Activated CD8-positive, alpha-beta memory T cell treated with anti-CD3 and anti-CD28 coated beads, Interleukin-2, amount 50 U/mL, for 1 hour (primary cell): ENCODE results near the gene NCOR2.

Source experiments
- DNase-seq: peaks from one replicate; pipeline ENCODE4 v3.0.0-alpha.2; 2020; ENCODE audit errors: extremely low read depth

NCOR2 gene

DNA sequence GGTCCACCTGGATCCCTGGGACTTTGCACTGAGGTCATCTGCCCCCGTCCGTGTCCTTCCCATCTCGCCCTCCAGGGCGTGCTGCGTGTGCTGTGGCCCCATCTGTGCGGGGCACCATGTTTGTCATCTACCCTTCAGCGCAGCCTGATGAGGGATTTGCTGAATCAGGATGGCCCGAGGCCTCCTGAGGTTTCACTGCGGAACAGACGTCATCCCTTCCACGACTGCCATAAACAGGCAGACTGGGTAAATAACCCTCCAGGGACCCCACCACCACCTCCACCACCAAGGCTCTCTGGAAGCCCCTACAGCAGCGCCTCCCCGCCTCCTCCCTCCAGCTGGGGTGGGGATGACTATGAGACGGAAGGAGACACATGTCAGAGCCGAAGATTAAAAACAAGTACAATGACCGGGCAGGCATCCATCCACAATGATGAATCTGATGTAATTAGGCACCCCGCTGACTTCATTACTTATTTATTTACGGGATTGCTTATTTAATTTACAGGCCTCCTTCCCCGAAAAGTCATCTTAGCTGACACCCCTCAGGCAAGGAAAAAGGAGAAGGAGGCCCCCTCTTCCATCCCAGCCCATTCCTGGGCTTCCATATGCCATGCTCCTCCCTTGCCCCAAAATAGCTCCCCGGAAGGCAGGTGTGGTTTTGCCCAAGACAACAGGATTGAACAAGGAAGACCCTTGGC lies 39.4 kb downstream of the NCOR2 start:
- no peak for DNase-seq

DNA sequence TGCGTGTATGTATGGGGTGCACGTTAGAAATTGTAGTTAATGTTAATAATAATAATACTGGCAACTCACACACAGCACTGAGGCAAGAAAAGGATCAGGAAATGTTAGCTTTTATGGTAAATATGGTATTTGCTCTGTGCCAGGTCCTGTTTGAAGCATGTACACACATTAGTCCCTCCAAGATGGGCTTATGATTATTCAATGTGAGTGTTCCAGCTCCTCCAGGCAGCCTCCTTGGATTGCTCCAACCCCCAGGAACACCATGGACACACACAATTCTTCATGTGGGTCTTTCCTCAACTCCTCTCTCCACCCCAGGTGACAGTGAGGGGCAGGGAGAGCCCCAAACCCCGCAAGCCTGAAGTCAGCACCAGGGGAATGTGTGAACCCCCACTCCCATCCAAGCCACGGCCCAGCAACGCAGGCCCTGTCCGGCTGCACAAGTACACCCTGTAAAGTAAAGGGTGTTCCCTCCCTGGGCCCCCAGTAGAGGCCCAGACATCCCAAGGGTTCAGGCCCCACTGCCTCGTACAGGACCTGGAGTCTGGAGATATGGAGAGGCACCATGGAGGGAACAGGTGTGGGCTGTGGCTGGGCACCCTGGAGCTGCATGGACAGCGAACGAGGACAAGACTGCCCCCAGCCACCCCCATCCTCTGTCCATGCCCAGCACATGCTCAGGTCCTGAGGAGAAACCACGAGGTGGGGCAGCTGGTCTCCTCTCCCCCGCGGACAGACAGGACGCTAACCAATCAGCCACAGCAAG lies 41.3 kb downstream of the NCOR2 start:
- no peak for DNase-seq

DNA sequence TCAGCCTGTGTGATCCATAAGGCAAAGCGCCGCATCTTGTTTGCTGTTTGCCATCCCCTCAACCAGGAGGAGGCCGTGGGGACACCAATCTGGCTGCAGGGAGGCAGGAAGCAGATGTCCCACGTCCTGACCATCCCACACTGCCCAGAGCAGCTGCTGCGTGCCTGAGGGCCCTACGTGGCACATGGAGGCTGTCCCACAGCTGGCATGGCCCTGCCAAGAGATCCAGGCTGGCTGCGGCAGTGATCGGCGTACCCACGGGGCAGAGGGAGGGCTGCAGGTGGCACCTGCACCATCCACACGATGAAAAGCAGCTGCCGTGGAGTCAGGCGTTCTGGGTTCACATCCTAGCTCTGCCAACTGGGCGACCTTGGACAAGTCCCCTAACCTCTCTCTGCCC lies 42.0 kb downstream of the NCOR2 start:
- no peak for DNase-seq

DNA sequence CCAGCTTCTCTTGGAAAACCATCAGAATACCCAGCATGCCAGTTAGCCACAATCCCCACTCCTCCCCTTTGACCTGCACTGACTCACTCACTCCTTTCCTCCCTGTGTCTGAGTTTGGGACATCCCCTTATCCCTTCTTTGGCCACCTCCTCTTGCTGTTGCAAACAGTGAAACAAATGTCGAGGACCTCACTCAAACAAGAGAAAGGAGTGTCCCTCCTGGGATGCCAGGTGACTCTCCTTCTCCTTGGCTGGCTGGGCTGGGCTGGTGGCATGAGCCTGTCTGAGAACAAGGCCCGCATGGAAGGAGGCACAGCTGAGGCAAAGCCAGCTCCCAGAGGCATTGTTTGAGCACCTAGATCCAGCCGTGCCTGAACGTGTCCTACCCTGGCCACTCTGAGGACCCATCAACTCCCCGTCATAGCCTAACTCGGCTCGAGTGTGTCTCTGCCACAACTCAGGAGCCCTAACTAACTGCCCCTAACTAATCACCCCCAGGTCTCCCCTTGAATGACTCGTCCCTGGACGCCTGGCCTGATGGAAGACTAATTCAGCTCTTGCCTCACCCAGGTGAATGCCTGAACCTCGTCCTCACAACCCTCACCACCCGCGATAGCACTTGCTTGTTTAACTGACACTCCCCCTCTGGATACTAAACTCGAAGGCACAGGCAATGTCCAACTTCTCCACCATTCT lies 43.0 kb downstream of the NCOR2 start:
- no peak for DNase-seq

DNA sequence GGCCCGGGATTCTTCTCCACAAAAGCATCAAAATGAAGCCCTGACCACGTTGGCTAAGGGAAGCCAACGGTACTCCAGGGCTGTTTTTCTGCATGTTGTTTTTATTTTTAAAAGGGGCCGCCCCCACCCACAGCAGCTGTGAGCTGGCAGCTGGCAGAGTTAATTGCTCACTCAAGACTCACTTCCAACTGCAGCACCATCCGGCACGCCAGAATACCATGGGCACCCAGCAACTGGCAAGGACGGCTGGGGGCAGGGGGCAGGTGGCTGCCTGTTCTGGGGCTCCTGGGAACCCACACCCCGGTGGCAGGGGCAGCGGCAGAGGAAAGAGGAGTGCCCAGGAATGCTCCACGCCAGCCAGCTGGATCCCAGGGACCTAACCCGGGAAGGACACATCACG lies 44.3 kb downstream of the NCOR2 start:
- no peak for DNase-seq

DNA sequence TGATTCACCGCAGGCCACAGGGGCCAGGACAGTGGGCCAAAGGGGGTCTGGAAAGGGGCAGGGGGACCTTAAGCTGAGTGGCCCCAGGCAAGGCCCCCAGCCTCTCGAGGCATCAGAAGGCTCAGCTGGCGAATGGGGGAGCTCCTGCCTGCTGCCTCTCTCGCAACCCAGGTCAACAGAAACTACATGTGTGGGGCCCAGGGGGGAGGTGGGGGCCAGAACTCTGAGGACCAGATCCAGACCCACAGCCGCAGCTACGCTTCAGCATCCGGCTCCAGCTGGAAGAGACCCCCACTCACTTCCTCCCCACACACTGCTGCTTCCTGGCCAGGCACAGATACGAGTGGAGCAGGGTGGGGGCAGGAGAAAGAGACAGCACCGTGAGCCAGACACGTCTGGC lies 46.5 kb downstream of the NCOR2 start:
- no peak for DNase-seq

DNA sequence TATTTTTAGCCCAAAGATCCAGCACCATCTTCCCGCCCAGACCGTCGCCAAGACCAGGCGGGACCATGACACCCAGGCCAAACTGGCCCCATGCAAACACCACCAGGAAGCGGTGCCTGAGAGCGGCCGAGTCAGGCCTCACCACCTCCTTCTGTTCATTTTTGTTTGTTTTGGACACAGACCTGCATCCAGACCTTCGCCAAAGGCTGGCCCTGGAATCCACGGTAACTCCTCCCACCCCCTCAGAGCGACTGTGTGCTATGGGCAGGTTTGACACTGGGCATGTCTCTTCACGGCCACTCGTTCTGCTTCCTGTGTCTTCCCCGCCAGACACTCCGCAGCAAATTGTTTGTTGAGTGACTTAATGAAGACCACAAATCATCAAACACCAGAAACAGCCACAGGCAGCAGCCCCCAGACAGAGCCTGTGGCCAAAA lies 47.1 kb downstream of the NCOR2 start:
- no peak for DNase-seq

DNA sequence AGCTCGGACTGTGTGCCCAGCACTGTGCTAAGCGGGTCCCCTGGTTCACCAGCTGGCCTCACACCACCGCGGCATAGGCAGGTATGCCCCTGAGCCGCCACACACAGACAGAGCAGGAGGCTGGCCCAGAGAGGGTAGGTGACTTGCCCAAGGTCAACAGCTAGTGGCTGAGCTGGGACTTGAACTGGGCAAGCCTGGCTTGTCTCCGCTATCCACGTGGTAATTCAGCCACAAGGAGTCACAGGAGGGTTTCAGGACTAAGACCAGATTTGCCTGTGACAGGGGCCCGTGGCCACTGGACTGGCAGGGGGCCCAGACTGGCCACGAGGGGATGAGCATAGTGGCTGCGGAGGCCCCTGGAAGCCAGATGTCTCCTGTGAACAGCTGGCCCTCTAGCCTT lies 47.7 kb downstream of the NCOR2 start:
- no peak for DNase-seq

DNA sequence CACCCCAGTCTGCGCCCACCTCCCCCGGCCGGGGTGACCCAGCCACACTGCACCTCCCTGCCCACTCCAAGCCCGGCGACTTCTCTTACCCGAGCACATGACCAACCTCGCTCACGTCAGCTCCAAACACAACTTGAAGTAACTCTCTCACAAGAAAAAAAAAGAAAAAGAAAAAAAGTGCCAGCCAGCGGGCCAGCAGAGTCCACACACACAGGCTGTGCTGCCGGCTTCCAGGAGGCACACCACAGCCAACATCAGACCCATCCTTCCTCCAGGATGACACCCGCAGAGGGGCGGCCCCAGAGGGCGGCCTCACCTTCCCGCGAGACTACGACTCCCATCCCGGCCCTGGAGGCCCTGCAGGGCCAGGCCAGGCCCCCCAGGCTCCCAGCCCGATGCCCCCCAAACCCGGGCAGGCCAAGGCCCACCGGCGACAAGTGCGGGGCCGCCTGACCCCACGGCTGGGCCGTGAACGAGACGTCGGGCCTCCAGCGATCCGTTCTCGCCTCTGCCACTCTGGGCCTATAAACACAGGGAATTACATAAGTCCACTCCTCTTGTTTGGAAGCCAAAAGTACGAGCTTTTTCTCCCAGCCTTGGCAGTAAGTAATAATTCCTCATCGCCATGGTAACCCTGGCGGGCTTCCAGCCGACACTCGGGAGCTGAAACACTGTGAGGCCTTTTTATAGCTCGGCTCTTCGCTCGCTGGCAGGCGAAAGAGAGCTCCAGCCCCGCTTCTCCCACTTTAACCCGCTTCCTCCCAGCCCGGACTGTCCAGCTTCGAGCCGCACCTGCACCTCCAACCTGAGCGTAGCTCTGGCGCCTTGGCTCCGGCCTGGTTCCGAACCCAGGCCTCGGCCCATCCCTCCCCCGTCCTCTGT lies 49.1 kb downstream of the NCOR2 start:
- DNase-seq, result no peak
